ENCODE data around the gene PPIP5K1. TPM values are rescaled to one million over a fixed set of nuclear protein-coding genes. Genes with fewer than 3 reads are reported as not detected.

The PPIP5K1 gene
- total RNA-seq, 1 experiment from 2014 or later: 62.4 TPM

- no peak for DNase-seq (ENCODE audit: low read depth, low spot score)
- Histone ChIP-seq H3K27ac (ENCODE audit: low read depth, low read length) (0 out of 2 replicates have a peak overlapping the region, but pooled peaks have one; percentile 73), H3K79me2 (ENCODE audit: insufficient read depth, low read length) (no peaks in the 10 kb centered on the region), H3K9me3 (ENCODE audit: control insufficient read depth in 1 of 2, insufficient read depth in 1 of 2, low read depth in 1 of 2, low read length in 2 of 2) (no peaks in the 10 kb centered on the region), H3K9ac (ENCODE audit: low read length) (no peak overlapping the region), H3K36me3 (ENCODE audit: control insufficient read depth in 1 of 2, insufficient read depth in 2 of 2, low read length in 2 of 2) (no peaks in the 10 kb centered on the region), H3K27me3 (ENCODE audit: insufficient read depth, low read length) (no peaks in the 10 kb centered on the region), H3K4me2 (ENCODE audit: low read length) (peak overlapping the region; percentile 99), H3K4me1 (ENCODE audit: control insufficient read depth in 1 of 2, insufficient read depth in 2 of 2, low read length in 2 of 2) (peaks cover 21 to 25% of the 10 kb centered on the region in 2 experiments), H3K4me3 (replicated peaks in 1 of 2; ENCODE audit: low read depth in 1 of 2, low read length in 2 of 2) (no peak overlapping the region), H4K20me1 (ENCODE audit: insufficient read depth) (no peaks in the 10 kb centered on the region), H3K9me2 (ENCODE audit: insufficient read depth) (no peaks in the 10 kb centered on the region), H2AFZ (ENCODE audit: low read depth, low read length, poor library complexity, severe bottlenecking) (no peak overlapping the region)
- TF ChIP-seq CBX3 (IDR thresholded peaks at IDR 0.05; ENCODE audit: low read depth): no peak
- TF ChIP-seq EZH2phosphoT487 (IDR thresholded peaks at IDR 0.05; ENCODE audit: borderline replicate concordance): no peak
- TF ChIP-seq CEBPB (IDR thresholded peaks at IDR 0.05; ENCODE audit: low read depth): no peak
- no peak for TF ChIP-seq YY1 (IDR thresholded peaks at IDR 0.05; ENCODE audit: extremely low read depth, insufficient replicate concordance, low read depth, low read length)
- ChIA-PET RAD21 (ENCODE audit: low non-redundant PET in 1 of 2, low total read pairs in 2 of 2, uncharacterized antibody in 2 of 2, unreplicated experiment in 2 of 2) (no interaction called here), CTCF (no interaction called here), POLR2A (no interaction called here)
- BruUV-seq (replicated peaks): no TSS peak
- no peak for ATAC-seq
- intact Hi-C loops (cut with micrococcal nuclease): no loop called here
Observed at GRCh38 chr15:43508991-43509659, 80.9 kb downstream of the PPIP5K1 start.

GRCh38 chr15:43508421-43508820 lies 81.6 kb downstream of the PPIP5K1 start:
- Histone ChIP-seq H3K79me2 (ENCODE audit: insufficient read depth, low read length) (no peaks in the 10 kb centered on the region), H3K9ac (ENCODE audit: low read length) (no peak overlapping the region), H3K4me1 (ENCODE audit: control insufficient read depth in 1 of 2, insufficient read depth in 2 of 2, low read length in 2 of 2) (peaks cover 21 to 25% of the 10 kb centered on the region in 2 experiments), H2AFZ (ENCODE audit: low read depth, low read length, poor library complexity, severe bottlenecking) (no peak overlapping the region), H3K27ac (ENCODE audit: low read depth, low read length) (no peak overlapping the region), H3K27me3 (ENCODE audit: insufficient read depth, low read length) (no peaks in the 10 kb centered on the region), H3K36me3 (ENCODE audit: control insufficient read depth in 1 of 2, insufficient read depth in 2 of 2, low read length in 2 of 2) (no peaks in the 10 kb centered on the region), H4K20me1 (ENCODE audit: insufficient read depth) (no peaks in the 10 kb centered on the region), H3K4me3 (replicated peaks in 1 of 2; ENCODE audit: low read depth in 1 of 2, low read length in 2 of 2) (no peak overlapping the region), H3K9me3 (ENCODE audit: control insufficient read depth in 1 of 2, insufficient read depth in 1 of 2, low read depth in 1 of 2, low read length in 2 of 2) (no peaks in the 10 kb centered on the region), H3K9me2 (ENCODE audit: insufficient read depth) (no peaks in the 10 kb centered on the region), H3K4me2 (ENCODE audit: low read length) (no peak overlapping the region)
- ATAC-seq (no peak), DNase-seq (ENCODE audit: low read depth, low spot score) (no peak)
- RAD21 ChIA-PET (ENCODE audit: low non-redundant PET in 1 of 2, low total read pairs in 2 of 2, uncharacterized antibody in 2 of 2, unreplicated experiment in 2 of 2): no interaction called here
- TF ChIP-seq SP1 (IDR thresholded peaks at IDR 0.05; ENCODE audit: low read depth): no peak
- TF ChIP-seq EZH2 (IDR thresholded peaks at IDR 0.05): no peak
- TF ChIP-seq YY1 (IDR thresholded peaks at IDR 0.05; ENCODE audit: extremely low read depth, insufficient replicate concordance, low read depth, low read length): no peak
- TF ChIP-seq RAD21 (IDR thresholded peaks at IDR 0.05; ENCODE audit: low read depth): no peak
- TF ChIP-seq ELF1 (IDR thresholded peaks at IDR 0.05; ENCODE audit: borderline replicate concordance, low read depth): no peak
- TF ChIP-seq SRF (IDR thresholded peaks at IDR 0.05; ENCODE audit: low read depth): no peak
- TF ChIP-seq CEBPB (IDR thresholded peaks at IDR 0.05; ENCODE audit: low read depth): no peak
- no peak for TF ChIP-seq CBX3 (IDR thresholded peaks at IDR 0.05; ENCODE audit: low read depth)
- TF ChIP-seq TCF7L2 (IDR thresholded peaks at IDR 0.05; ENCODE audit: borderline replicate concordance, extremely low read depth, insufficient read depth, insufficient read length): no peak
- no peak for TF ChIP-seq ZBTB33 (IDR thresholded peaks at IDR 0.05; ENCODE audit: extremely low read depth, insufficient replicate concordance, low read length)
- no peak for TF ChIP-seq FOSL1 (IDR thresholded peaks at IDR 0.05; ENCODE audit: low read depth)
- CTCF ChIA-PET: no interaction called here
- BruUV-seq (replicated peaks): no TSS peak
- intact Hi-C loops (cut with micrococcal nuclease): no loop called here
- POLR2A ChIA-PET: no interaction called here
